NCI-H524 treated with DMSO at 0.1 percent for 48 hours (cell line): Measurements from ENCODE around the gene GDF15.
A peak's percentile ranks its signal among the peaks of the same experiment; 100 is the strongest.
"Not testable (repeated sequence)": the region's sequence is repeated elsewhere in the genome, so short reads cannot be mapped to it uniquely, and the experiment has no call there.

ENCODE experiments used
- DNase-seq: peaks from one replicate; lab custom pipeline; 2025; lab: John Stamatoyannopoulos, UW

Gene GDF15, protein sequence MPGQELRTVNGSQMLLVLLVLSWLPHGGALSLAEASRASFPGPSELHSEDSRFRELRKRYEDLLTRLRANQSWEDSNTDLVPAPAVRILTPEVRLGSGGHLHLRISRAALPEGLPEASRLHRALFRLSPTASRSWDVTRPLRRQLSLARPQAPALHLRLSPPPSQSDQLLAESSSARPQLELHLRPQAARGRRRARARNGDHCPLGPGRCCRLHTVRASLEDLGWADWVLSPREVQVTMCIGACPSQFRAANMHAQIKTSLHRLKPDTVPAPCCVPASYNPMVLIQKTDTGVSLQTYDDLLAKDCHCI

GRCh38 chr19:18385675-18386542, at the start of gene GDF15:
Gene GDF15, plus strand, starts transcription at chr19:18386158. Its CDS starts 32 bp downstream, at chr19:18386190.
- DNase-seq = no peak

DNA sequence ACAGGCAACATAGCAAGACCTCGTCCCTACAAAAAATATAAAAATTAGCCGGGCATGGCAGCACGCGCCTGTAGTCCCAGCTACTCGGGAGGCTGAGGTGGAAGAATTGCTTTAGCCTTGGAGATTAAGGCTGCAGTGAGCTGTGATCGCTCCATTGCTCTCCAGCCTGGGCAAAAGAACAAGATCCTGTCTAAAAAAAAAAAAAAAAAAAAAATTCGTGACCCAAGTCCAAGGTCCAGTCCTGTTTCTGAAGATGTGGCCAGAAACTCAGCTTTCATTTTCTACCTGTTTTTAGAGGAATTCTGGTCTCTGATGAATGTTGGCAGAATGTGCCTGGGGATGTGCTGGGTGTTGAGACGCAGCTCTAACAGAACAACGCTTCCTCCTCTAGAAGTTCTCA, 47.4 kb upstream of the GDF15 start:
- no peak for DNase-seq

DNA sequence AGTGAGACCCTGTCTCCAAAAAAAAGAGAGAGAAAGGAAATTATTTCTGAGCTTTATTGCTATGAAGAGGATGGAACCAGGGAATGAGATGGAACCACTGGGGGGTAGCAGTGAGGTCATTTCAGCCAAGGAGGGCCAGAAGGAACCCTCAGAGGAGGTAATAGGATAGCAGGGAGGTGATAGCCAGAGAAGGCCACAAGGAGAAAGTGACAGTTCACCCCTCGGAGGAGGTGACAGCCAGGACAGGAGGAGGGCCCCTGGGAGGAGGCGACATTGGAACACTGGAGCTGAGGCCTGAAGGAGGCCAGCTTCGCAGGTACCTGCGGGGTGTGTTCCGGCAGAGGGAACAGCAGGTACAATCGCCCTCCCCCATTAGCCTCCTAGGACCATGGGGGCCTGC, 46.2 kb upstream of the GDF15 start:
- peak; percentile 46 for DNase-seq

GRCh38 chr19:18340190-18340989, 45.6 kb upstream of the GDF15 start, which contains the start of gene PGPEP1:
Gene PGPEP1, plus strand, starts transcription at chr19:18340598. Its CDS starts 84 bp downstream, at chr19:18340682.
- DNase-seq = no peak

- DNase-seq = peak; percentile 13
Observed at GRCh38 chr19:18340990-18341868, 44.7 kb upstream of the GDF15 start.

DNA sequence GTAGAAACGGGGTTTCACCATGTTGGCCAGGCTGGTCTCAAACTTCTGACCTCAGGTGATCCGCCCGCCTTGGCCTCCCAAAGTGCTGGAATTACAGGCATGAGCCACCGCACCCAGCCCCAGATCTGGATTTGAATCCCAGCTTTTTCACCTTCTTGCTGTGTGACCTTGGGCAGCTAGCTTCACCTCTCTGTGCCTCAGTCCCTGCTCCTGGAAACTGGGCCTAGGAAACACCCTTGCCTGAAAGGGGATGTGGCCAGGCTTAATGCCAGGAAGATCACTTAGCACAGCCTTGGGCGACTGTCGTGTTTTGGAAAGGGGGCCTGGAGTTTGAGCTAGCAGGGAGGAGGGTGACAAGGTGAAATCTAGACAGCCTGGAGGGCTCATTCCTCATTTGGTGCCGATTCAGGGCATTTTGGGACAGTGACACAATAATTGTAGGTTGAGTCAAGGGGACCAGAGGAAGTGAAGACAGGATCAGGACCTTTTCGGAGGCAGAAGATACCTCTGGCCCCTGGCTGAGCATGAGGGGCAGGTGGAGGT, 43.8 kb upstream of the GDF15 start:
- DNase-seq = no peak

DNA sequence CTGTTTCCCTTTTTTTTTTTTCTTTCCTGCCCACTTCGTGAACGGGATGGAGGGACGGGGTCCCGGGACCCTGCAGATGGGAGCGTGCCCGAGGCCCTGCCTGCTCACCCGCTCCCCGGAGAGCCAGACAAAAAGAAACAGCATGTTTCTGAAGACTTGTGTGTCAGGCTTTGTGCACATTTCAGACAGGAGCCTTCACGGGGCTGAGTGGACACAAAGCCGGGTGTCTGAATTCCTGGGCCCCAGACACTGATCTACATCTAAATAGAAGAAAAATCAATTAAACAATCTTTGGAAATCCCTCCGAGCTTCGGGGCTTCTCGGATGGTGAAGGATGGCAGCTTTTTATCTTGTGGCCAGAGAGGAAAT, 41.4 kb upstream of the GDF15 start:
- no peak for DNase-seq

DNA sequence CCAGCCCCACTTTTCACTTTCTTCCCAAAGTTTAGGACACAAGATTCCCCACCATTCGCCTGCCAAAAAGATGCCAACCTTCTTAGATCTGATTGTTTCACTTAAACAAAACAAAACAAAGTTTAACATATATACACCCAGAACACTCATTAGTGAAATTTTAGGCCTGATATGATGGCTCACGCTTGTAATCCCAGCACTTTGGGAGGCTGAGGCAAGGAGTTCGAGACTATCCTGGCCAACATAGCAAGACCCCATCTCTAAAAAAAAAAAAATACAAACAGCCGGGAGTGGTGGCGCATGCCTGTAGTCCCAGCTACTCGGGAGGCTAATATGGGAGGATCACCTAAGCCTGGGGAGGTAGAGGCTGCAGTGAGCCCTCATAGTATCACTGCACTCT, 40.7 kb upstream of the GDF15 start:
- no peak for DNase-seq

DNA sequence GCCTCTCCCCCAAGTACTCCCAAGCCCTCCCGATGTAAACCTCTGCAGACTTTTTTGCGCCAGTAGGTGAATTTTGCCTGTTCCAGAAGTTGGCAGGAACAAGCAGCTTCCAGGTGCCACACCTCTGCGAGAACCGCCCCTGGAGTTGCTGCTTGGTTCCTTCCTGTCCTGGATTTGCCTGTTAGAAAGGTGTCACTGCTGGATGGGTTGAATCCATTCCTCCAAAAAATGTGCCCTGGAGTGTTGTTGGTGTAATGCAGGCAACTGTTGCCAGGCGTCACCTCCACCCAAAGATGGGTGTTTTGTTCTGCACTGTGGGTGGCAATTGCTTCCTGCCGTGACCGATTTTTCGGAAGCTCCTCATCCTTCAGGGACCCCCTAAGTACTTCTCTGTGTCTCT, 39.9 kb upstream of the GDF15 start:
- DNase-seq = no peak

DNA sequence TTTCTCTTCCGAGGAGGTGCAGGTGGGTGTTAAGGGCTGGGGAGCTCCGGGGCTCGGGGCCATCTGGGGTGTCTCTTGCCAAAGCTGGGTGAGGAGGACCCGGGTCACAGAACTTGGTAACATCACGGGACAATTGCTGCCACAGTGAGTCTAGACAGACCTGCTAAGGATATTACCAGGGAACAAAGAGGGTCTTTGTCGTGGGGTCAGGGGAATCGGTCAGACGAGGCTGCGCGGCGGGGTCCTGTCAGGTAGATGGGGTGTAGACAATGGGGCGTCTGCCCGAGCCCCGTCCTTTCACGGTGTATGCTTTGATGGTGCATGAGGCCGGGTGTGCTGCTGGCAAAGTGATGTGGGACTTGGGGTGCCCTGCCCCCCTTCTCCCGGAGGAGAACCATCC, 37.8 kb upstream of the GDF15 start:
- DNase-seq = no peak

- not testable (repeated sequence) for DNase-seq
Observed at GRCh38 chr19:18348818-18349339, 37.1 kb upstream of the GDF15 start.

GRCh38 chr19:18349524-18350128, 36.3 kb upstream of the GDF15 start:
- no peak for DNase-seq

GRCh38 chr19:18350490-18350889, 35.5 kb upstream of the GDF15 start:
- no peak for DNase-seq

GRCh38 chr19:18351544-18351943, 34.4 kb upstream of the GDF15 start:
- no peak for DNase-seq

DNA sequence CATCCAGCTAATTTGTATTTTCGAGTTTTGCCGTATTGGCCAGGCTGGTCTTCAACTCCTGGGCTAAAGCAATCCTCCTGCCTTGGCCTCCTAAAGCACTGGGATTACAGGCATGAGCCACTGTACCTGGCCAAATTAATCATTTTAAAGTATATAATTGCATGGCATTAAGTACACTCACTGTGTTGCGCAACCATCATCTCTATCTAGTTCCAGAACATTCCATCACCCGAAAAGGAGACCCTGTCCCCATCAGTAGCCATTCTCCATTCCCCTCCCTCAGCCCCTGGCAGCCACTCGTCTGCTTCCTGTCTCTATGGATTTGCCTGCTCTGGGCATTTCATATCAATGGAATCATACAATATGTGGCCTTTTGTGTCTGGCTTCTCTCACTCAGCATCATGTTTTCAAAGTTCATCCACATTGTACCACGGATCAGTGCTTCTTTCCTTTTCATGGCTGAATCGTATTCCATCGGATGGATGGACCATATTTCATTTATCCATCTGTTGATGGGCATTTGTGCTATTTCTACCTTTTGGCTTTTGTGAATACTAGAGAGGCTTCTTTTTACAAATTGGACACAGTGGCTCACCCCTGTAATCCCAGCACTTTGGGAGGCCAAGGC, 32.5 kb upstream of the GDF15 start:
- DNase-seq = no peak

DNA sequence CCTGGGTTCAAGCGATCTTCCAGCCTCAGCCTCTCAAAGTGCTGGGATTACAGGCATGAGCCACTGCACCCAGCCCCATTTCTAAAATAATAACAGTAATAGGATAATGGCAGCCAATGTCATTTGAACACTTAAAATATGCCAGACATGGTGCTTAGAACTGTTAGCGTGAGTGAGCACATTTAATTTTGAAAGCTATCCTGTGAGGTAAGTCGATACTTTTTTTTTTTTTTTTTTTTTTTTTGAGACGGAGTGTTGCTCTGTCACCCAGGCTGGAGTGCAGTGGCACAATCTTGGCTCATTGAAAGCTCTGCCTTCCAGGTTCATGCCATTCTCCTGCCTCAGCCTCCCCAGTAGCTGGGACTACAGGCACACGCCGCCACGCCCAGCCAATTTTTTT, 31.2 kb upstream of the GDF15 start:
- not testable (repeated sequence) for DNase-seq

GRCh38 chr19:18357041-18357440, 28.9 kb upstream of the GDF15 start:
- DNase-seq = no peak

- no peak for DNase-seq
Observed at GRCh38 chr19:18361646-18362045, 24.3 kb upstream of the GDF15 start.

GRCh38 chr19:18362934-18363542, 22.9 kb upstream of the GDF15 start:
- no peak for DNase-seq

GRCh38 chr19:18363787-18364186, 22.2 kb upstream of the GDF15 start:
- DNase-seq = no peak
